HepG2 (cell line): ENCODE results near the gene PEAK3. TPM values are rescaled to one million over a fixed set of nuclear protein-coding genes. Genes with fewer than 3 reads are reported as not detected.

Source experiments
- DDIT3 ChIP-seq: sonication (generic); formaldehyde crosslinking; IDR thresholded peaks from 2 replicates; pipeline ENCODE4 v1.4.0; 2020; ENCODE audit warnings: mild to moderate bottlenecking, missing genetic modification reagents
- DPF2 ChIP-seq: sonication (generic); formaldehyde crosslinking; IDR thresholded peaks from 2 replicates; pipeline ENCODE4 v1.4.0; 2020; ENCODE audit warnings: mild to moderate bottlenecking, low read depth, missing genetic modification reagents, borderline replicate concordance
- ELF3 ChIP-seq: IDR thresholded peaks from 2 replicates; pipeline ENCODE4 v1.6.1; 2016; ENCODE audit warnings: missing genetic modification reagents, missing compliant biosample characterization
- ETV6 ChIP-seq: sonication (generic); formaldehyde crosslinking; conservative IDR thresholded peaks from 2 replicates; pipeline ENCODE4 v1.4.0; 2020; ENCODE audit warnings: missing genetic modification reagents
- FIP1L1 ChIP-seq: fragments of 200-400 bp; formaldehyde crosslinking; IDR thresholded peaks from 2 replicates; pipeline ENCODE4 v1.6.1; 2018; ENCODE audit warnings: low read depth, mild to moderate bottlenecking, low read length, moderate library complexity, borderline replicate concordance; ENCODE audit not compliant: insufficient read depth
- FOXM1 ChIP-seq: sonication (generic); formaldehyde crosslinking; IDR thresholded peaks from 2 replicates; pipeline ENCODE4 v1.5.0; 2020; ENCODE audit warnings: missing genetic modification reagents
- GATAD1 ChIP-seq: IDR thresholded peaks from 2 replicates; pipeline ENCODE4 v1.6.1; 2016; ENCODE audit warnings: missing genetic modification reagents, missing compliant biosample characterization
- HIC2 ChIP-seq: sonication (generic); formaldehyde crosslinking; IDR thresholded peaks from 2 replicates; pipeline ENCODE4 v1.9.0; 2022; ENCODE audit warnings: low read depth, missing genetic modification reagents
- HMG20B ChIP-seq: conservative IDR thresholded peaks from 2 replicates; pipeline ENCODE4 v1.6.1; 2016; ENCODE audit warnings: missing genetic modification reagents, missing compliant biosample characterization
- HNRNPLL ChIP-seq: fragments of 200-400 bp; formaldehyde crosslinking; IDR thresholded peaks from 2 replicates; pipeline ENCODE4 v1.6.1; 2017; ENCODE audit warnings: mild to moderate bottlenecking, low read depth, low read length; ENCODE audit not compliant: poor library complexity, severe bottlenecking
- HOXD1 ChIP-seq: sonication (generic); formaldehyde crosslinking; IDR thresholded peaks from 2 replicates; pipeline ENCODE4 v1.5.0; 2020; ENCODE audit warnings: missing genetic modification reagents
- MED1 ChIP-seq: sonication (generic); formaldehyde crosslinking; IDR thresholded peaks from 2 replicates; pipeline ENCODE4 v1.4.0; 2020; ENCODE audit warnings: missing genetic modification reagents
- MIER3 ChIP-seq: IDR thresholded peaks from 2 replicates; pipeline ENCODE4 v1.6.1; 2016; ENCODE audit warnings: missing compliant biosample characterization, borderline replicate concordance
- MTA1 ChIP-seq: sonication (generic); formaldehyde crosslinking; IDR thresholded peaks from 2 replicates; pipeline ENCODE4 v1.4.0; 2020; ENCODE audit warnings: missing genetic modification reagents, mild to moderate bottlenecking, borderline replicate concordance
- NFKB2 ChIP-seq: sonication (generic); formaldehyde crosslinking; IDR thresholded peaks from 2 replicates; pipeline ENCODE4 v1.4.0; 2020; ENCODE audit warnings: missing genetic modification reagents, borderline replicate concordance
- NFRKB ChIP-seq: fragments of 450-650 bp; IDR thresholded peaks from 2 replicates; pipeline ENCODE4 v1.6.1; 2017
- NR2F2 ChIP-seq: IDR thresholded peaks from 2 replicates; pipeline ENCODE4 v1.6.1; 2012; ENCODE audit warnings: low read depth, inconsistent platforms, borderline replicate concordance
- POLR2AphosphoS5 ChIP-seq: IDR thresholded peaks from 2 replicates; pipeline ENCODE4 v1.6.1; 2012; ENCODE audit warnings: low read depth, low read length
- SRF ChIP-seq: IDR thresholded peaks from 2 replicates; pipeline ENCODE4 v1.6.1; 2011; ENCODE audit warnings: mild to moderate bottlenecking, low read depth, low read length, moderate library complexity
- STAG1 ChIP-seq: sonication (generic); formaldehyde crosslinking; IDR thresholded peaks from 2 replicates; pipeline ENCODE4 v1.4.0; 2020; ENCODE audit warnings: missing genetic modification reagents
- TCF12 ChIP-seq, 2 experiments: fragments of 450-650 bp in 1 of 2; sonication (generic) in 1 of 2; formaldehyde crosslinking in 1 of 2; IDR thresholded peaks; 2 replicates each; pipeline versions ENCODE4 v1.6.1 to v1.8.0; 2017 to 2022; ENCODE audit warnings: antibody characterized with exemption in 1 of 2, mild to moderate bottlenecking in 1 of 2, missing genetic modification reagents in 1 of 2, moderate library complexity in 1 of 2
- TCF7L2 ChIP-seq: IDR thresholded peaks from 2 replicates; pipeline ENCODE4 v1.6.1; 2011; ENCODE audit warnings: mild to moderate bottlenecking, low read depth, low read length, moderate library complexity
- U2AF1 ChIP-seq: fragments of 200-400 bp; formaldehyde crosslinking; optimal IDR thresholded peaks from 2 replicates; pipeline ENCODE3; 2017; ENCODE audit warnings: mild to moderate bottlenecking, low read depth, low read length
- ZFP1 ChIP-seq: IDR thresholded peaks from 2 replicates; pipeline ENCODE4 v1.6.1; 2016
- ZFP36L2 ChIP-seq: sonication (generic); formaldehyde crosslinking; IDR thresholded peaks from 2 replicates; pipeline ENCODE4 v1.4.0; 2020; ENCODE audit warnings: missing genetic modification reagents
- ZFP90 ChIP-seq: sonication (generic); formaldehyde crosslinking; IDR thresholded peaks from 2 replicates; pipeline ENCODE4 v1.8.0; 2022; ENCODE audit warnings: missing genetic modification reagents, mild to moderate bottlenecking, inconsistent platforms, borderline replicate concordance
- ZNF253 ChIP-seq: sonication (generic); formaldehyde crosslinking; IDR thresholded peaks from 2 replicates; pipeline ENCODE4 v1.8.0; 2022; ENCODE audit warnings: mild to moderate bottlenecking, missing genetic modification reagents, borderline replicate concordance
- ZNF383 ChIP-seq: sonication (generic); formaldehyde crosslinking; IDR thresholded peaks from 2 replicates; pipeline ENCODE4 v1.4.0; 2020; ENCODE audit warnings: missing genetic modification reagents, mild to moderate bottlenecking, borderline replicate concordance
- ZNF549 ChIP-seq: sonication (generic); formaldehyde crosslinking; IDR thresholded peaks from 2 replicates; pipeline ENCODE4 v1.5.0; 2020; ENCODE audit warnings: missing genetic modification reagents
- ZNF619 ChIP-seq: sonication (generic); formaldehyde crosslinking; IDR thresholded peaks from 2 replicates; pipeline ENCODE4 v1.4.0; 2020; ENCODE audit warnings: mild to moderate bottlenecking, missing genetic modification reagents
- ZNF670 ChIP-seq: sonication (generic); formaldehyde crosslinking; IDR thresholded peaks from 2 replicates; pipeline ENCODE4 v1.8.0; 2022; ENCODE audit warnings: mild to moderate bottlenecking, missing genetic modification reagents, borderline replicate concordance
- ZNF766 ChIP-seq: sonication (generic); formaldehyde crosslinking; IDR thresholded peaks from 2 replicates; pipeline ENCODE4 v1.5.0; 2020; ENCODE audit warnings: missing genetic modification reagents, borderline replicate concordance
- polyA plus RNA-seq, 8 experiments: library from polyadenylated mRNA; depleted of rRNA in 3 of 8; stranded (reverse) in 7 of 8; unstranded in 1 of 8; fragments of >200 nt; fragmentation: Illumina TruSeq in 4 of 8; extraction: Trizol in 4 of 8; gene quantifications; 2 replicates each; pipeline versions ENCODE4 v1.2.1 to v1.2.3, GENCODE V29; 2011 to 2016; ENCODE audit warnings: low read depth in 4 of 8, missing spikeins in 1 of 8, mixed read lengths in 1 of 8; ENCODE audit not compliant: insufficient read depth in 1 of 8
- total RNA-seq, 5 experiments: library from RNA; depleted of rRNA; stranded (reverse); fragments of >200 nt; fragmentation: Illumina TruSeq; extraction: Trizol; gene quantifications; 2 replicates each; pipeline ENCODE4 v1.2.3, GENCODE V29; 2016; ENCODE audit warnings: low read depth in 1 of 5

The PEAK3 gene
- total and polyA plus RNA-seq, 2 of the 13 experiments (the other 11 are each of a cell fraction or from before 2014, with no cell fraction given), result not detected

- TF ChIP-seq STAG1 (CRISPR knock-in tag) (no peak), MED1 (CRISPR knock-in tag) (no peak), ZNF253 (CRISPR knock-in tag) (no peak), HIC2 (CRISPR knock-in tag) (no peak), HMG20B (CRISPR knock-in tag) (no peak), NFRKB (no peak), DDIT3 (CRISPR knock-in tag) (no peak), U2AF1 (no peak), ZNF383 (no peak), HOXD1 (CRISPR knock-in tag) (no peak), ZNF619 (CRISPR knock-in tag) (0 out of 2 replicates have a peak, but pooled peaks have one; percentile 62), TCF7L2 (no peak), ZFP90 (0 out of 2 replicates have a peak, but pooled peaks have one; percentile 34), ETV6 (CRISPR knock-in tag) (no peak), ZFP1 (CRISPR knock-in tag) (no peak), NFKB2 (0 out of 2 replicates have a peak, but pooled peaks have one; percentile 8), ELF3 (no peak), NR2F2 (no peak), DPF2 (CRISPR knock-in tag) (no peak), ZNF766 (CRISPR knock-in tag) (no peak), SRF (no peak), HNRNPLL (no peak), TCF12 (IDR thresholded peaks at IDR 0.05) (no peak), TCF12 (CRISPR knock-in tag; IDR thresholded peaks at IDR 0.05) (no peak), ZFP36L2 (CRISPR knock-in tag) (no peak), MTA1 (CRISPR knock-in tag) (no peak), POLR2AphosphoS5 (no peak), MIER3 (CRISPR knock-in tag) (no peak), FIP1L1 (no peak), ZNF670 (CRISPR knock-in tag) (no peak), GATAD1 (CRISPR knock-in tag) (no peak), ZNF549 (CRISPR knock-in tag) (no peak), FOXM1 (CRISPR knock-in tag) (no peak)
Measured at GRCh38 chr19:2287585-2288337, 5.8 kb upstream of the PEAK3 start (continued).
